NCI-H2107 treated with DMSO at 0.1 percent for 48 hours (cell line): Measurements from ENCODE around the gene H1-8.
"Not testable (repeated sequence)": the region's sequence is repeated elsewhere in the genome, so short reads cannot be mapped to it uniquely, and the experiment has no call there.

Source experiments
- DNase-seq: peaks from one replicate; lab custom pipeline; 2025; ENCODE audit not compliant: unreplicated experiment; lab: John Stamatoyannopoulos, UW

The H1-8 gene

DNA sequence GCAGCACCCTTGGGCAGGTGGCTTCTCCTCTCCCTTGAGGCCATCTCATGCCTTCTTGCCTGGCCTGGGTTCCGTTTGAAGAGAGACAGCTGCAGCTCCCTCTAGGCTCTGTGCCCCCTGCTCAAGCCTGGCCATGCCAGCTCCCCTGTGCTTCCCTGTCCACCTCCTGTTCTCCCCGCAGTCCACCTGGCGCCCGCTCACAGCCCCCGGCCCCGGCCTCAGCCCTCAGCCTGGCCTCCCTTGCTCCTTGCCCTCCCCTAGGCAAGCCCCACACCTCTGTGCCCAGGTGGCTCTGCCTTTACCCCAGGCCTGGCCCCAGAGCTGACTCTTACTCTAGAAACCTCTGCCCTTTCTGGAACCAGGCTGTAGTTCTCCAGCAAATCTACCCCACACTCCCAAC lies 28.4 kb upstream of the H1-8 start:
- no peak for DNase-seq

DNA sequence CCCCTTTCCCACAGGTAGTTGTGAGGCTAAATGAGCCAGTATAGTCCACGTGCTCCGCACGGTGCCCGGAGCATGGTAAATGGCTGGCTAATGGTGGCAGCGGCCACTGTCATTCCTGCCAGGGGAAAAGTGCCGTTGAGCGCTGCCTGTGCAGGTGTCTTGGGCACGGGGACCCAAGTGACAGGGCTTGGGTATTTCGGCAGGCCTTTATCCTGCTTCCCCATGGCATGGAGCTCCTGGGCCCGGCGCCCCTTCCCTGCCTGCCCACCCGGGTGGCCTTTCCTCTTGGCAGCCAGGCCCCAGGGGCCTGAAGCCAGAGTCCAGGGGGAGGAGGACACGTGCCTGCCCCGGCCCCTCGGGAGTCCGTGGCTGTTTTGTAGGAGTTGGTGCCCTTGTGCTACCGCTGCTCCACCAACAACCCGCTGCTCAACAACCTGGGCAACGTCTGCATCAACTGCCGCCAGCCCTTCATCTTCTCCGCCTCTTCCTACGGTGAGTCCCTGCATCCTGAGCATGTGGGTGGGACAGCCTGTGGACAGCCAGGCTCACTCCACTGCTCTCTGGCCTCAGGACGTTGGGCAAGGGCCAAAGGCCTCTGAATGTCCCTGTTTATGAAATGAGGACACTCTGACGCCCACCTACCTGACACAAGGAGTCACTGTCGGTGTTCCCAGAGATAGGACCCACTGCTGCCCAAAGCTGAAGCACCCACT lies 27.7 kb upstream of the H1-8 start:
- not testable (repeated sequence) for DNase-seq

DNA sequence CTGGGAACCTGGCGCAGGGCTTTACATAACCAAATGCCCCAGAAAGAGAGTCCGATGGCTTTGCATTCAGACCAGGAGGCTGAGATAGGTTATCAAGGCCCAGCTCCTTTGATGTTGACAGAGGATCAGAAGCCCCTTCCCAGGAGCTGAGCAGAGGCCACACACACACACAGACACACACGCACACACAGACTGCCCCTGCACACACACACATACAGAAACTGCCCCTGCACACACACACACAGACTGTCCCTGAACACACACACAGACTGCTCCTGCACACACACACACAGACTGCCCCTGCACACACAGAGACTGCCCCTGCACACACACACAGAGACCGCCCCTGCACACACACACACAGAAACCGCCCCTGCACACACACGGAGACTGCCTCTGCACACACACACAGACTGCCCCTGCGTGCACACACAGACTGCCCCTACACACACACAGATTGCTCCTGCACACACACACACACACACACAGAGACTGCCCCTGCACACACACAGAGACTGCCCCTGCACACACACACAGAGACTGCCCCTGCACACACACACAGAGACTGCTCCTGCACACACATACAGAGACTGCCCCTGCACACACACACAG lies 27.0 kb upstream of the H1-8 start:
- DNase-seq, result not testable (repeated sequence)

DNA sequence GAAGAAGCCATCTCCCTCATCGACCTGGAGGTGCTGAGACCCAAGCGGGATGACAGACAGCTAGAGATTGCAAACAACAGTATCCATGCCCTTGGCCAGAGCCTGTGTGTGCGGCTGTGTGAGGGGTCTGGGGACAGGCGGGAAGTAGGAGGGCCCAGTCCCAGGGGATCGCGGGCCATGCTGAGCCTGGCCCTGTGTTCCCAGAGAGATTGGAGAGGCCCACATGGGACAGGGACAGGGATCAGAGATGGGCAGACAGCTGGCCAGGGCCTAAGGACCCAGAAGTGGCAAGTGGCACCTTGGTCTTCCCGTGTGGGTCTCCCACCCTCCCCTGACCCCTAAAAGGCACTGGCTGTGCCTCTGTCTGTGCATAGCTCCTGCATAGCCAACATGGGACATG lies 25.5 kb upstream of the H1-8 start:
- no peak for DNase-seq

DNA sequence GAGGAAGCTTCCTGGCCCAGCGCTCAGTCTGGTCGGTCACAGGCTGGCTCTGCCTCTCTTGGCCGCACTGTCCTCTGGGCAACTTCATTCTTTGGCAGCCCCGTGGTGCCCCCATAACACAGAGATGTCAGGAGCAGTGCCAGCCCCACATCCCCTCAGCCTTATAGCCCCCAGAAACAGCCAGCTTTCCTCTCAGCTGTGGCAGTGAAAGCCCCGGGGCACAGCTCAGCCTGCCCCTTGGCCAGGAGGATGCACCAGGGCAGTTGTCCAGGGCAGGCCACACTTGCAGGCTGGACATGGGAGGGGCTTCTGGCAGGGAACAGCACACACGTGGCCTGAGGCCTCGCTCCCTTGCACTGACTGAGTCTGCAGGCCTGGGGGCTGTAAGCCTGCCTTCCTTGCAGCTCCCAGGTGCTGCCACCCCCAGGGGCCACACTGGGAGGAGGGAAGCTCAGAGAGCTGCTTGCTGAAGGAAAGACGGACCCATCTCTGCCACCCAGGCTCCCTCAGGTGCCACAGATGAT lies 24.9 kb upstream of the H1-8 start:
- DNase-seq, result no peak

DNA sequence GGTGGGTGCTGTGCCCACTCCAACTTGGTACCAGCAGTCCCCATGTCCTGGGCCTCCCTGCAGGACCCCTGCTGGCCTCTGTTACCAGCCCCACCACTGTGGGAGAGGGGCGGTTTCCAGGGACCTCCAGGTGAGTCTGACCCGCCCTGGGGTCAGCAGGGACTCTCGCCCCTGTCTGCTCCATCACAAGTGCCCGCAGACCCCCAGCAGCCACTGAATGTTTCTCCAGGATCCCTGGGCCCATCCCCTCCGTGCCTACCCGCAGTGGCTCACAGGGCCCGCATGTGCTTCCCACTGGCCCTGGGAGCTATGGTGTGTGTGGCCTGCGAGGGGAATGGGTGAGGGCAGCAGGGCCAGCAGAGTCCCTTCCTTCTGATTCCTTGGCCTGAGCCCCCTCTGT lies 24.4 kb upstream of the H1-8 start:
- DNase-seq, result no peak

DNA sequence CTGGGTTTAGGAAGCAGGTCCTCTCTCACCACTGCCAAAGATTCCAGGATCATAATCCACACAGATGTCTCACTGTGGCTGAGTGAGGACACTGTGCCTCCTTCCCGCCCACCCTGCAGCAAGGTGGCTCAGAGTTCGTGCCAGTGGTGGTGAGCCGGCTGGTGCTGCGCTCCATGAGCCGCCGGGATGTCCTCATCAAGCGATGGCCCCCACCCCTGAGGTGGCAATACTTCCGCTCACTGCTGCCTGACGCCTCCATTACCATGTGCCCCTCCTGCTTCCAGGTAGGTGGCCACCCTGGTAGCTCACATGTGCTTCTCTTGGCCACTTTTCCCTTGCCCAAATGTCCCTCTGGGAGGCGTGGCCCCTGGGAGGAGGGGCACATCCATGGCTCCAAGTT lies 23.5 kb upstream of the H1-8 start:
- DNase-seq, result no peak

DNA sequence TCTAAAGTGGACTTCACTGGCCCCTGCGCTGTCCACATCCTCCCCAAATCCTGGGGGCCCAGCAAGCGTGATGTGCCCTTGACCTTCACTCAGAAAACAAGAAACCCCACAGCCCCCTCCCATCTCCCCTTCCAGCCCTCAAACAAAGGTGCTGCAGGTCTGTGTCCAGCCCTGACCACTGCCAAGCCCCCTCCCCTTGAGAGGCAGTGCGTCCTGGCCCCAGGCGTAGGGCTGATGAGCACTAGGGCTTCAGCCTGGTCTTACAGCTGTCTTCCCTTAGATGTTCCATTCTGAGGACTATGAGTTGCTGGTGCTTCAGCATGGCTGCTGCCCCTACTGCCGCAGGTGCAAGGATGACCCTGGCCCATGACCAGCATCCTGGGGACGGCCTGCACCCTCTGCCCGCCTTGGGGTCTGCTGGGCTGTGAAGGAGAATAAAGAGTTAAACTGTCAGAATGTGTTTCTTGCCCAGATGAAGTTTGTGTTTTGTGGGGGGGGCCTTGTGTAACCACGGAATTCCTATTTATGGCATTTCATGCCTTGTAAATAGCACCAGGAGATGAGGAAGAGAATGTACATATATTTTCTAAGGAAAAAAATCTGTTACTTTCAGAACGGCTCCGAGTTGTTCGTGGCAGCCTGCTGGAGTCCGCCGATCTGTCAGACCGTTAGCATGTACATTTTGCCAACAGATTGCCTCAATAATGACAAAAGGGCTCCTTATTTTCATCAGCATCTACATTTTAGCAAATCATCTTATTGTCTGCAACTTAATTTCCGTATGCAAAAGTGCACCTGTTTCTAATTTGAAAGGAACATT lies 22.9 kb upstream of the H1-8 start:
- no peak for DNase-seq

DNA sequence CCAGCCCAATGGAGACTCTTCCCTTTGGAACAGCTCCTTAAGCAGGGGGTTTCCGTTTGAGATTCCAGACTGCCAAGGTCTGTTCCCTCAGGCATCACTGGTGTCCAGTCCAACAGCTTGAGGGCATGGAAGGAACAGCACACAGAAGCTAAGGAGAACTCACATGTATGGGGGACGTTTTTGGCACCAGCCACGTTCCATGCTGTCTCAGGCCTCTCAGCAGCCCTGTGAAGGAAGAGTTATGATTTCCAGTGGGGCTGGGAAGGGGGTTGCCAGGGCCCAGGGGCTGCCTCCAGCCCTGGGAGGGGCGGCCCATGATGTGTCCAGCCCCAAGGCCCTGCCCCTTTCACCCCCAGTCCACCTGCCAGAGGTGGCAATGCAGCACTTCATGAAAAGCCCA lies 22.0 kb upstream of the H1-8 start:
- DNase-seq, result no peak

DNA sequence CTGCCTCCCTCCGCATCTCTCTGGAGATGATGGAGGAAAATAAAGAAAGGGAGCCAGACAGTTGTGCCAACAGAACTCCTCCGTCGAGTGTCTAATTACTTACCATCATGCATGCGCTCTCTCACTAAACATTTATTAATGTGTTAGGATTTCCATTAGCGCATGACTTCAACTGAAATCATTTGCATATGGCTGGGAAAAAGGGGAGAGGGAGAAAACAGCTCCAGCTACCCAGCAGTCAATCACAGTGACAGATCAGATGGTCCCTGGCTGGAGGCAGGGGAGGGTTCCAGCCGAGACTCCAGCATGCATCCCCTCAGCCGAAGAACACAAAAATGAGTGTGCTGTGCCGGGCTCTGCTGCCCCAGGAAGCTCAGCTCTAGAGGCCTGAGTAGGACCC lies 21.4 kb upstream of the H1-8 start:
- DNase-seq, result no peak

DNA sequence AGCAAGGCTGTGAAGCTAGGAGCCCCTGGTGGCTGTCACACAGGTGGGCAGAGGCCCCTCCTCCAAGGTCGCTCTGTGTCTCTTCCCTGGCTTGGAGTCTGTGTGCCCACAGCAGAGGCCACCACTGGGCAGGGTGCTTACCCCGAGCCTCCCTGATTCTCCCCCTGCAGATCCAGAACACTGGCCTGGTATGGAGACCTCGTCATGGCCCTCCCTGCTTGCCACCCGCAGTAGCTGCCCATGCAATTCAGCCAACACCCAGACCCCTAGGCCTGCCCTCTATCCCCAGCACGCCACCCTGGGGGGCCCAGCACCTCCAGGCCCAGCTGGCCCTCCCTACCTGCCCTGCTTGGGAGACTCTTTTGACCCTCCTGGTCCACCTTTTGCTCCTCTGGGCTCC lies 20.0 kb upstream of the H1-8 start:
- DNase-seq, result no peak

DNA sequence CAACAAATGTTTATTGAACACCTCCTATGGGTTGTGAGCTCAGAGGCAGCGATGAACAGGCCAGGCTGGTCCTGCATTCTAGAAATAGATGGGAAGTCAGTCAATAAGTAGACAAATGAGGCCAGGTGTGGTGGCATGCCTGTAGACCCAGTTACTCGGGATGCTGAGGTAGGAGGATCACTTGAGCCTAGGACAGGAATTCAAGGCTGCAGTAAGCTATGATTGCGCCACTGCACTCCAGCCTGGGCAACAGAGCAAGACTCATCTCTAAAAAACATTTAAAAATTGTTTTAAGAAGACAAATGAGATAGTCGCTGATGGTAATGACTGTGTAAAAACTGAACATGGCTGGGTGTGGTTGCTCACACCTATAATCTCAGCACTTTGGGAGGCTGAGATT lies 18.9 kb upstream of the H1-8 start:
- no peak for DNase-seq

DNA sequence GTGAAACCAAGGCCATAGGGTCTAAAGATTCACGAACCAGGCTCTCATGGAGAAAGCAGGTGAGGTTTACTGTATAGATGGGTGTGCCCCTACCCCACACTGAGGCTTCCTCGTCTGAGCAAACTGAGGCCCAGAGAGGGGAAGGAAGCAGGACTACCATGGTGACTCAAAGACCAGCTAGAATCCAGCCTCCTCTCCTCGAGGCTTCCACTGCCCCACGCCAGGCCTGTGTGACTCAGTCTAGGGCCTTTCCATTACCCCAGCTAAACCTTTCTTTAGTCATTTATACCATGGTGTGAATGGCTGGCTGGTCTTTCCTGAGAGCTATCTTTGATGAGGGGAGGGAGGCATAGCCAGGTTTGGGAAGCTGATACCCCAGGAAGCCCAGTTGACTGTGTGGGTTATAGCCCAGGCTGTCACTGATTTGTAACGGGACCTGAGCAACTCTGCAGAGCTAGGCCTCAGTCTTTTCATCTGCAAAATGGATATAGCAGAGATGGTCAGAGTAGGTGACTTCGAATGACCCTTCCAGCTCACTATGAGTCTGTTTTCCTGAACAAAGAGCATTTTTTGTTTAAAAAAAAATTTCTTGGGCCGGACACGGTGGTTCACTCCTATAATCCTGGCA lies 17.5 kb upstream of the H1-8 start:
- no peak for DNase-seq

DNA sequence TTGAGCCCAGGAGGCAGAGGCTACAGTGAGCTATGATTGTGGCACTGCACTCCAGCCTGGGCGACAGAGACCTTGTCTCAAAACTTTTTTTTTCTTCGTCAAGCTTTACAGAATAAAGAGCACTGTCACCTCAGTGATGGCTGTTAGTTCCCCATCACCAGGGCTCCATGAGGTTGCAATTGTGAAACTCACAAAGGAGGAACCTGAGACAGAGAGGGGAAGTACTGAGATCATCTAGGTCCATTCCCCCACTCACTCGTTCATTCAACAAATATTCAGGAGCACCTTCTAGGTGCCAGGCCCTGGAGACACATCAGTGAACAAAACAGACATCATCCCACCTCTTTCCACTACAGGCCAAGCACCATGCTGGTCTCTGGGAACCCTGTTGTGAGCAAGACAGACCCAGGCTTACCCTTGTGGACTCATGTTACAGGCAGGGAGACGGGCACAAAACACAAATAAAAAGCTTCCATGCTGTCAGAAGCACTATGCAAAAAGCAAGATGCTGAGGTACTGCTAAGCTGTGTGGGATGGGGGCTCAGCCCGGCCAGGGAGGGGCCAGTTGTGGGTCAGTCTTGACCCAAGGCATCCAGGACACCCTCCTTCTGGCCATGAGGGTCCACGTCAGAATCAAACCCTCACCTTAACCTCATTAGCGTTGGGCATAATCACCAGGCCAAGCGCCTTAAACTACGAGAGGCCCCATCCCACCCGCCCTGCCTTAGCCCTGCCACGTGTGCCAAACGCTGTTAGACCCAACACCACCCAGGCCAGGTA lies 16.7 kb upstream of the H1-8 start:
- DNase-seq, result peak; percentile 42

DNA sequence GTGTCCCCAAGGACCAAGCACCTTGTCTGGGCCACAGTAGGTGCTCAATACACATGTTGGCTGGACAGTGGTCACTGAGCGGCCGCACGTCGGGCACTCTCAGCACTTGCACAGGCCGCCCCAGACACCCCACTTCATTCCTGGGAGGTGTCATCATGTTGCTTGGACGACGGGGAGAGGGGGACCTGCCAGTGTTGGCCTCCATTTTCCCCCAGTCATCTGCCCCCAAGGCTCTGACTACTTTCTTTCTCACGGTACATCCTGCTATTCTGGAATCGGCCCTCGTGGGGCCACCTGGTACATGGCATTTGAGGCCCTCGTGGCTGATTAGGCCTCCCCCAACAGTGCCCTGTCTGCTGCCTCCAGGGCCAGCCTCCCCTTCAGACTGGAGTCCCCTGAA lies 15.7 kb upstream of the H1-8 start:
- no peak for DNase-seq

DNA sequence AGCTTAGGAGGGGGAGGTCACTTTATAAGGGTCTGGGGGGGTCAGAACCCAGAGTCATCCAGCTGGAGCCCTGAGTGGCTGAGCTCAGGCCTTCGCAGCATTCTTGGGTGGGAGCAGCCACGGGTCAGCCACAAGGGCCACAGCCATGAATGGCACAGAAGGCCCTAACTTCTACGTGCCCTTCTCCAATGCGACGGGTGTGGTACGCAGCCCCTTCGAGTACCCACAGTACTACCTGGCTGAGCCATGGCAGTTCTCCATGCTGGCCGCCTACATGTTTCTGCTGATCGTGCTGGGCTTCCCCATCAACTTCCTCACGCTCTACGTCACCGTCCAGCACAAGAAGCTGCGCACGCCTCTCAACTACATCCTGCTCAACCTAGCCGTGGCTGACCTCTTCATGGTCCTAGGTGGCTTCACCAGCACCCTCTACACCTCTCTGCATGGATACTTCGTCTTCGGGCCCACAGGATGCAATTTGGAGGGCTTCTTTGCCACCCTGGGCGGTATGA lies 14.3 kb upstream of the H1-8 start, which contains the start of gene RHO:
Gene RHO, plus strand, starts transcription at position 51 of the 512 bp plus-strand sequence. Its CDS starts 95 bp downstream, at position 146.
- DNase-seq, result no peak

DNA sequence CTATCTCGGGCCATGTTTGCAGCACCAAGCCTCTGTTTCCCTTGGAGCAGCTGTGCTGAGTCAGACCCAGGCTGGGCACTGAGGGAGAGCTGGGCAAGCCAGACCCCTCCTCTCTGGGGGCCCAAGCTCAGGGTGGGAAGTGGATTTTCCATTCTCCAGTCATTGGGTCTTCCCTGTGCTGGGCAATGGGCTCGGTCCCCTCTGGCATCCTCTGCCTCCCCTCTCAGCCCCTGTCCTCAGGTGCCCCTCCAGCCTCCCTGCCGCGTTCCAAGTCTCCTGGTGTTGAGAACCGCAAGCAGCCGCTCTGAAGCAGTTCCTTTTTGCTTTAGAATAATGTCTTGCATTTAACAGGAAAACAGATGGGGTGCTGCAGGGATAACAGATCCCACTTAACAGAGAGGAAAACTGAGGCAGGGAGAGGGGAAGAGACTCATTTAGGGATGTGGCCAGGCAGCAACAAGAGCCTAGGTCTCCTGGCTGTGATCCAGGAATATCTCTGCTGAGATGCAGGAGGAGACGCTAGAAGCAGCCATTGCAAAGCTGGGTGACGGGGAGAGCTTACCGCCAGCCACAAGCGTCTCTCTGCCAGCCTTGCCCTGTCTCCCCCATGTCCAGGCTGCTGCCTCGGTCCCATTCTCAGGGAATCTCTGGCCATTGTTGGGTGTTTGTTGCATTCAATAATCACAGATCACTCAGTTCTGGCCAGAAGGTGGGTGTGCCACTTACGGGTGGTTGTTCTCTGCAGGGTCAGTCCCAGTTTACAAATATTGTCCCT lies 13.4 kb upstream of the H1-8 start:
- DNase-seq, result no peak

DNA sequence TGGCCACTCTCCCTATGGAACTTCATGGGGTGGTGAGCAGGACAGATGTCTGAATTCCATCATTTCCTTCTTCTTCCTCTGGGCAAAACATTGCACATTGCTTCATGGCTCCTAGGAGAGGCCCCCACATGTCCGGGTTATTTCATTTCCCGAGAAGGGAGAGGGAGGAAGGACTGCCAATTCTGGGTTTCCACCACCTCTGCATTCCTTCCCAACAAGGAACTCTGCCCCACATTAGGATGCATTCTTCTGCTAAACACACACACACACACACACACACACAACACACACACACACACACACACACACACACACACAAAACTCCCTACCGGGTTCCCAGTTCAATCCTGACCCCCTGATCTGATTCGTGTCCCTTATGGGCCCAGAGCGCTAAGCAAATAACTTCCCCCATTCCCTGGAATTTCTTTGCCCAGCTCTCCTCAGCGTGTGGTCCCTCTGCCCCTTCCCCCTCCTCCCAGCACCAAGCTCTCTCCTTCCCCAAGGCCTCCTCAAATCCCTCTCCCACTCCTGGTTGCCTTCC lies 12.7 kb upstream of the H1-8 start:
- no peak for DNase-seq

DNA sequence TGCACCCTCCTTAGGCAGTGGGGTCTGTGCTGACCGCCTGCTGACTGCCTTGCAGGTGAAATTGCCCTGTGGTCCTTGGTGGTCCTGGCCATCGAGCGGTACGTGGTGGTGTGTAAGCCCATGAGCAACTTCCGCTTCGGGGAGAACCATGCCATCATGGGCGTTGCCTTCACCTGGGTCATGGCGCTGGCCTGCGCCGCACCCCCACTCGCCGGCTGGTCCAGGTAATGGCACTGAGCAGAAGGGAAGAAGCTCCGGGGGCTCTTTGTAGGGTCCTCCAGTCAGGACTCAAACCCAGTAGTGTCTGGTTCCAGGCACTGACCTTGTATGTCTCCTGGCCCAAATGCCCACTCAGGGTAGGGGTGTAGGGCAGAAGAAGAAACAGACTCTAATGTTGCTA lies 12.2 kb upstream of the H1-8 start:
- DNase-seq, result no peak
